BJ (cell line): ENCODE data around the gene B3GALNT2. TPM values are rescaled to one million over a fixed set of nuclear protein-coding genes. Genes with fewer than 3 reads are reported as not detected.

Experiments
- CTCF ChIA-PET: fragments of 350-600 bp; formaldehyde crosslinking; extraction: SDS; loops from one replicate; lab custom pipeline; 2021; ENCODE audit warnings: antibody characterized with exemption, inconsistent platforms; lab: Yijun Ruan, JAX
- POLR2A ChIA-PET: fragments of 300-600 bp; sonication (Branson Sonifier 250); formaldehyde crosslinking; extraction: SDS; loops from one replicate; lab custom pipeline; 2021; ENCODE audit warnings: antibody characterized with exemption; lab: Charles Lee
- DNase-seq: peaks from one replicate; pipeline ENCODE4 v3.0.0-alpha.2; 2011; ENCODE audit warnings: low read depth
- H3K27me3 ChIP-seq: 2 replicates; pipeline ENCODE4 v1.6.0; 2011; ENCODE audit warnings: low read length; ENCODE audit not compliant: control insufficient read depth, insufficient read depth
- H3K36me3 ChIP-seq: 2 replicates; pipeline ENCODE4 v1.5.1; 2011; ENCODE audit warnings: low read length; ENCODE audit not compliant: control insufficient read depth, insufficient read depth
- H3K4me3 ChIP-seq: 2 replicates; pipeline ENCODE4 v1.5.1; 2011; ENCODE audit warnings: low read depth, mild to moderate bottlenecking, control low read depth, low read length
- CTCF ChIP-seq: IDR thresholded peaks from 2 replicates; pipeline ENCODE4 v1.5.1; 2011; ENCODE audit warnings: low read depth, mild to moderate bottlenecking, control low read depth, inconsistent platforms, low read length, moderate library complexity; ENCODE audit not compliant: insufficient read depth
- polyA plus RNA-seq: library from polyadenylated mRNA; depleted of rRNA; stranded (reverse); fragments of >200 nt; gene quantifications from 2 replicates; pipeline ENCODE4 v1.2.3, GENCODE V29; 2011

The B3GALNT2 gene
- polyA plus RNA-seq, 1 experiment: 17.4 TPM

- CTCF ChIA-PET: interaction anchor here (1.5 kb wide), 1 partner anchor 8 kb away, joined by 5 read pairs; no protein-coding TSS in a partner anchor
- TF ChIP-seq CTCF: no peak
Observed at GRCh38 chr1:235408503-235408960, 95.7 kb downstream of the B3GALNT2 start.

GRCh38 chr1:235407419-235407818, 96.8 kb downstream of the B3GALNT2 start:
- Histone ChIP-seq H3K36me3 (no peaks in the 10 kb centered on the region), H3K4me3 (no peak overlapping the region), H3K27me3 (no peaks in the 10 kb centered on the region)
- no peak for TF ChIP-seq CTCF
- POLR2A ChIA-PET: no interaction called here
- no peak for DNase-seq
- CTCF ChIA-PET: no interaction called here

More at GRCh38 chr1:235408503-235408960, 95.7 kb downstream of the B3GALNT2 start:
- POLR2A ChIA-PET: no interaction called here
- DNase-seq: no peak
- no peaks in the 10 kb centered on the region for H3K27me3 ChIP-seq
- no peak overlapping the region for H3K4me3 ChIP-seq
- no peaks in the 10 kb centered on the region for H3K36me3 ChIP-seq

- Histone ChIP-seq H3K4me3 (no peak overlapping the region), H3K36me3 (no peaks in the 10 kb centered on the region), H3K27me3 (no peaks in the 10 kb centered on the region)
- no peak for DNase-seq
- no peak for TF ChIP-seq CTCF
- POLR2A ChIA-PET: no interaction called here
- CTCF ChIA-PET: interaction anchor here (1.6 kb wide), 1 partner anchor 151 kb away, joined by 4 read pairs; no protein-coding TSS in a partner anchor
Observed at GRCh38 chr1:235404190-235404589, 100.1 kb downstream of the B3GALNT2 start.

- DNase-seq: no peak
- no peak for TF ChIP-seq CTCF
- ChIA-PET POLR2A (no interaction called here), CTCF (interaction anchor here (1.6 kb wide), 1 partner anchor 151 kb away, joined by 4 read pairs; no protein-coding TSS in a partner anchor)
- Histone ChIP-seq H3K27me3 (no peaks in the 10 kb centered on the region), H3K4me3 (no peak overlapping the region), H3K36me3 (no peaks in the 10 kb centered on the region)
Observed at GRCh38 chr1:235403593-235403992, 100.7 kb downstream of the B3GALNT2 start.

- CTCF ChIA-PET: interaction anchor here (0.6 kb wide), 1 partner anchor 14 kb away, joined by 3 read pairs; no protein-coding TSS in a partner anchor
- no peak for TF ChIP-seq CTCF
- Histone ChIP-seq H3K36me3 (no peaks in the 10 kb centered on the region), H3K27me3 (no peaks in the 10 kb centered on the region), H3K4me3 (no peak overlapping the region)
- no peak for DNase-seq
- POLR2A ChIA-PET: no interaction called here
Observed at GRCh38 chr1:235402457-235403200, 101.6 kb downstream of the B3GALNT2 start.
